HG03196 (cell line): ENCODE data around the gene CFAP97.
"Not testable (repeated sequence)": the region's sequence is repeated elsewhere in the genome, so short reads cannot be mapped to it uniquely, and the experiment has no call there.

Experiments
- ATAC-seq: cut with Tn5 transposase; IDR thresholded peaks from one replicate; pipeline ENCODE4 v1.9.1; 2021; ENCODE audit not compliant: unreplicated experiment

The CFAP97 gene

DNA sequence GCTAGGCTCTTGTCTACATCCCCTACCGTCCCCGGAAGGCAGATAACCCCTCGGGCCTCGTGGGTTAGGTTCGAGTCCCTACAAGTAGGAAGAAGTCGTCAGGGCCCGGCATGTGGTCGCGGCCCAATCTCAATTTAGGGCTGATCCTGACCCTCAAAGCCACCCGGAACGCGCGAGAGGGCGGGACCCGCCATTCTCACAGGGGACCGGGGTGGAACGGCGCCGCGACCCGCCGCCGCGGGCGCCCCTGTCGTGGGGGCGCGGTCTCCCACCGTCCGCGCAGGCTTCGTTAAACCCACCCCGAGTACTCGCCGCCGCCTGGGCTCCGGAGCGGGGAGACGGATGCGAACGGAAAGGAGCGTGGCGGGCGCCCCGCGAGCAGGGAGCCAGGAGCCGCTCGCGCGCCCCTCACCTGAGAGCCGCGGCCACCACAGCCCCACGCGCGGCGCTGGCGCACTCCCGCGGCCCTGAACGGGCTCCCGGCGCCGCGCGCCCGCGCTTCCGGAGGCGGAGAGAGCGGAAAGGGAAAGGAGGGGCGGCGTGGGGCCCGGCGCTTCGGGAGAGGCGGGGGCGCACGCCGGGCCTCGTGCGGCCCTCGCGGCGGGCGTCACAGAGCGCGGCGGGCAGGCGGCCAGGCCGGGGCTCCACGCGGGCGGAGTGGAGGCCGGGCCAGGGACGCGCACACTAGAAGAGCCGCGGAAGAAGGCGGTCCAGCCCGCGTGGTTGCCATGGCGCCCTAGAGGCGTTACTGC is at the start of gene CFAP97:
CFAP97 (minus strand) TSS at position 515 of the 752 bp plus-strand sequence. CDS start 12,804 bp downstream, outside the sequence.
- ATAC-seq: peak; percentile 77

DNA sequence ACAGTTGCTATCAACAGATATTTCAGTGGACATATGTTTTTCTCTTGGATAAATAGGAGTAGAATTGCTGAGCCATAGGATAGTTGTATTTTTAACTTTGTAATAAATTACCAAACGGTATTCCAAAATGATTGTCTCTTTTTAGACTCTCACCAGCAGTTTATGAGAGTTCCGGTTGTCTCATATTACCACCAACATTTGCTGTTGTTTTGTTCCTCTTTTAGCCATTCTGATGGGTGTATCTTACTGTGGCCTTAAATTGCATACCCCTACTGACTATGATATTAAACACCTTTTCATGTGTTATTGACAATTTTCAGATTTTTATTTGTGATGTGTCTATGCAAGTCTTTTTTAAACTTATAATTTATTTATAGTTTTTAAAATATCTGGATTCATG is 45.3 kb upstream of the CFAP97 start:
- no peak for ATAC-seq

DNA sequence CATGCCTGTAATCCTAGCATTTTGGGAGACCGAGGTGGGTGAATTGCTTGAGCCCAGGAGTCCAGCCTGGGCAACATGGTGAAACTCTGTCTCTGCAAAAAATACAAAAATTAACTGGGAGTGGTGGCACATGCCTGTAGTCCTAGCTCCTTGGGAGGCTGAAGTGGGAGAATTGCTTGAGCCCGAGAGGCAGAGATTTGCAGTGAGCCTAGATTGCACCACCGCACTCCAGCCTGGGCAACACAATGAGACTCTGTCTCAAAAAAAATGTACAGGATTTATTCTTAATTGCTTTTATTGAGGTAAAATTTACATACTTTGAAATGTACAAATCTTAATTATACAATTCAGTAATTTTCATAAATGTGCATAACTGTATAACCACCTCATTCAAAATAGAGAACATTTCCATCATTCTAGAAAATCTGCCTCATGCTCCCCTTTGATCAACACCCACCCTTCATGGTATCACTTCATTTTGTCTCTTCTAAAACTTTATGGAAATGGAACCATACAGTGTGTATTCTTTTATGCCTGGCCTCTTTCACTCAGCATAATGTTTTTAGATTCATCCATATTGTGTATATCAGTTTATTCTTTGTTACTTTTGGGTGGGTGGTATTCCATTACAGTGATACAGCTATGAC is 44.7 kb upstream of the CFAP97 start:
- ATAC-seq: no peak

DNA sequence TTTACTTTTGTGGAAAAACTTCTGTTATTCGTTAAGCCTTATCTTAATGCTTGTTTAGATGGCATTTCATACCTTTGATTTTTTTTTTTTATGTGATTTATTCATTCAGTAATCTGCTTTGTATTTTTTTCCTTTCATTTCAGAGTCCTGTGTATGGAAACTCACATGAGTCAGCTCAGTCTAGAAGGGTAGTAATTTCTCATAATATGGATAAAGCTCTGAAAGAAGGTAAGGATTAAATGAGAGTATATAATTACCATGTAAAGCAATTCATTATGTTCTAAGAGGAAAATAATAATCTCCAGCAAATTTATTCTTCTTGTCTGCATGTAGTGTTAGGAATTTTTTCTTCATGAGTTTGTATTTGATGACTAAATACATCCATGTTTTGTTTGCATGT is 43.4 kb upstream of the CFAP97 start:
- ATAC-seq: no peak

DNA sequence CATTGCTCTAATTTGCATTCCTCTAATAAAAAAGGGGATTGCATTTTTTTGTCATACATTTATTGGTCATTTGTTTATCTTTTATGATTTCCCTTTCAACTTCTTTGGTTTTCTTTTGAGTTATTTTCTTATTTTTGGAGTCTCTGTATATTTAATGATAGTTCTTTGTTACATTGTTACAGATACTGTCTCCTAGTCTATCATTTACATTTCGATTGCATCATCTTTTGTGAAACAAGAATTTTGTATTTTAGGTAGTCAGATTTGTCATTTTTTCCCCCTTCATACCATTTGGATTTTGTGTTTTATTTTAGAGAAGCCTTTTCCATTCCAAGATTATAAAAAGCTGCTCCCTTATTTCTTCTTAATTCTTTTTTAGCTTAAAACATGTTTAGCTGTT is 42.7 kb upstream of the CFAP97 start:
- ATAC-seq: no peak

DNA sequence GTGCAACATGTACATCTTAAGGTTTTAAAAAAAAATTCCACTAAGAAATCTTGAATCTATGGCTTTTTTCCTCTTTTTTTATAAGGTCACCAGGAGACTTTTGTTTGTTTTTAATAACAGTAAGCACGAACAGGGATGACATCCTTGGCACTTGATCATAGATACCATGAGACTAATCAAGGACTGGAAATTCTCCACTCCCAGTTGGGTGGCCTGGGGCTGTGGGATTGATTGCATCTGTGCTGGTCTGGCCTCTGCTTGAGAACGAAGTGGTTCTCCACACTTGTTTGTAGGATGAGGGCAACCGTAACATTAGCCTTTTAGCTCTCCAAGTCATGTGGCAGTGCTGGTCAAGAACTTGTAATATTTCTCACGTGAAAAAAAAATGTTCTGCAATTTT is 41.0 kb upstream of the CFAP97 start:
- ATAC-seq: no peak

DNA sequence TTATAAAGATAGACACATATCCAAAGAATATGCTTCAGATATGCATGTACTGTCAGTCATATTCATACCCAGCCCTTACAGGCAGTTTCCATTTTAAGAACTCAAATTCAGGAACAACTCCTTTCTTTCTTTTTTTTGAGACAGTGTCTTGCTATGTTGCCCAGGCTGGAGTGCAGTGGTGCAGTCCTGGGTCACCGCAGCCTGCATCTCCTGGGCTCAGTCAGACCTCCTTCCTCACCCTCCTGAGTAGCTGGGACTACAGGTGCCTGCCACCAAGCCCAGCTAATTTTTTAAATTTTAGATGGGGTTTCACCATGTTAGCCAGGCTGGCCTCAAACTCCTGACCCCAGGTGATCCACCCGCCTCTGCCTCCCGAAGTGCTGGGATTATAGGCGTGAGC is 40.1 kb upstream of the CFAP97 start:
- ATAC-seq: no peak

DNA sequence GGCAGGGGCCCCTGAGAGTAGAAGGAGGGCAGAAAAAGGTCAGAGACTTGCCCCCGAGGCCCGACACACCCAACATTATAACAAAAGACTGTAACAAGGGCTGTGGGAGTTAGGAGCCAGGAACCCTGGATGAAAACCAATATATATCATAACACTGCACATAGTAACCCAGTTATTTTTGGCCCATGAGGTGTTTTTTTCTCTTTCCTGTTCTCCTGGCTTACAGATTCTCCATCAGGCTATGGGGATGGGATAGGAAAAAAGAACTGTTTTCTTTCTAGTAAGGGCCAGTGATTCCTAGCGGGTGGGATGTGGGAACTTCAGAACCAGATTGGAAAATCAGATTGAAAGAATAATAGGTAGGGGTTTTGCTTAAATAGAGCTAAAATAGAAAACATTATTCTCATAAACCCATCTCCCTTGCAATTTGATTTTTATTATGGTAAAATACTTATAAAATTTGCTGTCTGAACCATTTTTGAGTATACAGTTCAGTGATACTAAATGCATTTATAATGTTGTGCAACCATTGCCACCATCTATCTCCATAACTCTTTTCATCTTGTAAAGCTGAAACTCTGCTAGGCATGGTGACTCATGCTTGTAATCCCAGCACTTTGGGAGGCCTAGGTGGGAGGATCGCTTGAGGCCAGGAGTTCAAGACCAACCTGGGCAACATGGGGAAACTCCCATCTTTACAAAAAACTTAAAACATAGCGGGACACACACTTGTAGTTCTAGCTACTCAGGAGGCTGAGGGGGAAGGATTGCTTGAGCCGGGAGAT is 39.1 kb upstream of the CFAP97 start:
- ATAC-seq: no peak

DNA sequence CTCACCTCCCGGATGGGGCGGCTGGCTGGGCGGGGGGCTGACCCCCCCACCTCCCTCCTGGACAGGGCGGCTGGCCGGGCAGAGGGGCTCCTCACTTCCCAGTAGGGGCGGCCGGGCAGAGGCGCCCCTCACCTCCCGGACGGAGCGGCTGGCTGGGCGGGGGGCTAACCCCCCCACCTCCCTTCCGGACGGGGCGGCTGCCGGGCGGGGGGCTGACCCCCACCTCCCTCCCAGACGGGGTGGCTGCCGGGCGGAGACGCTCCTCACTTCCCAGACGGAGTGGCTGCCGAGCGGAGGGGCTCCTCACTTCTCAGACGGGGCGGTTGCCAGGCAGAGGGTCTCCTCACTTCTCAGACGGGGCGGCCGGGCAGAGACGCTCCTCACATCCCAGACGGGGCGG is 36.7 kb upstream of the CFAP97 start:
- ATAC-seq: not testable (repeated sequence)

DNA sequence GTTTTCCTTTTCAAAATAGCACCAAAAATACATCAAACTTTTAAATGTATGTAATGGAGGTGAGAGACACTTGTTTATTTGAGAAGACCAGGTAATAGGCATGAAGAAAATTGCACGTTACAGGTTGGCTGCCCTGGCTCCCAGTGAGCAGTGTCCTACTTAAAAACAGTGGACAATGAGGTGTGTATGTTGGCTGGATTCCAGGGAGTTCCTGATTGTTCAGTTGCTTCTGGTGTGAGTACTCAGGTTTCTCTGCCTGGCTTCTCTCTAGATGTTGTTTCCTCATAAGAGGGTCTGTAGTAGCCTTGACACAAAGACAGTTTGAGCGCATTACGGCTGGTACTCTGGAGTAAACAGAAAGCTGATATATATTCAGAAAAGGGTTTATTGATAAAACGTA is 35.0 kb upstream of the CFAP97 start:
- ATAC-seq: no peak

DNA sequence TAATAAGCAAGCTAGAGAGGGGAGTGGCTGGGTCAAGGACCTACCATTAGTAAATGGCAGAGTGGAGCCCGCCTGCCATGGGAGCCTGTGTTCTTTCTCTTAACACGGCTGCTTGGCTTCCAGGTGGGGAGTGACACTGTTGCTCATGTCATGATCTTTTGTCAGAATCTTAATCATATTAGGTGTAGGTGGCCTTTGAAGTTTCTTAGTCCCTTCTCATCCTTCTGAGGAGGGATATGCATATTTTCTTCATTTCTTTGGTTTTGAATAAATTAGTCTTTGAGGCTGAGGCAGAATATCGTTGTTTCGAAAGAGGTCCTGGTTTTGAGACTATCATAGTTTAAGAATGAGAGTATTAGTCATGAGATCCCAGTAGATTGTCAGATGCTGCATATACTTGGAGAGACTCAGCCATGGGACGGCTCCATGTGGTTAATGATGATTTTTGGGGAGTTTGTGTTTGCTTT is 34.4 kb upstream of the CFAP97 start:
- no peak for ATAC-seq

DNA sequence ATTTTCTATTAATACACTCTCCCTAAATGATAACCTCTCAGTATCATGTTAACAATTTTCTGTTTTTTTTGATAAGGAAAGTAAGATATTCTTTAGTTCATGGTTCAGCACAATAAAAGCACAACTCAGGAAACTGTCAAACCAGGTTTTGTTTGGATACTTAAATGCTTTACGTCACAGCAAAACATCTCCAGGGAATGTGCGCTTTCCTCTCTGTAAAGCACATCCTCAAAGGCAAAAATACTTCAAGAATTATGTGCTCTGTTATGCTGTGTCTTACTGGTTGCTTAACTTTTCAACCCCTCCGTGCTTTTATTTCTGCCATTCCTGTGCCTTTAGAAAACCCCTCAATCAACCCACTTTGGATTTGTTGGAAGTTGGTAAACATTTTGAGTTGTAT is 33.4 kb upstream of the CFAP97 start:
- ATAC-seq: no peak

DNA sequence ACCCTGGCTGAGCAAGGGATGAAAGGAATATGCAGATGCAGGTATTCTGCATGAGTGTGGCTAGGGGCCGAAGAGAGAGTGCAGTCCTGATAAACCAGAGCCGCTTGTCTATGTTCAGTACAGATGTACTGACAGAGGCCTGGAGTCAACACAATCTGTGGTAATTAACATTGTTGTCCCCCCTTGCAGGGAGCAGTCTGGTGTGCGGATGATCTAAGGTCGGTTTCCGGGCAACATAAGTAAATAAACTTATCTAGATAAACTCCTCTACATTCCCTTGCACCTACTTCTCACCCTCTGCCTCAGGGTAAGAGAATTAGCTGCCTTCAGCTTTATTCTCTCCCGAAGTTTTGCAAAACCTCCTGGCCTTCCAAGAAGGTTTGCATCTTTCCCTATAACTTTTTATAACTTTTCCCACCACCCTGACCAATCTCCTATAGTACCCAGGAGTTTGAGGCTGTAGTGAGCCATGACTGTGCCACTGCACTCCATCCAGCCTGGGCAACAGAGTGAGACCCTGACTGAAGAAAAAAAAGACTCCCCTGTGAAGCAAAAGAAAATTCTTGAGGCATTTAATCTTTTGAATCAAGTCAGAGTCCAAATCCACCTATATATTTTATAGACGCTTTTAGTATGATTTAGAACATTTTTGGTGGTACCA is 32.2 kb upstream of the CFAP97 start:
- ATAC-seq: no peak

DNA sequence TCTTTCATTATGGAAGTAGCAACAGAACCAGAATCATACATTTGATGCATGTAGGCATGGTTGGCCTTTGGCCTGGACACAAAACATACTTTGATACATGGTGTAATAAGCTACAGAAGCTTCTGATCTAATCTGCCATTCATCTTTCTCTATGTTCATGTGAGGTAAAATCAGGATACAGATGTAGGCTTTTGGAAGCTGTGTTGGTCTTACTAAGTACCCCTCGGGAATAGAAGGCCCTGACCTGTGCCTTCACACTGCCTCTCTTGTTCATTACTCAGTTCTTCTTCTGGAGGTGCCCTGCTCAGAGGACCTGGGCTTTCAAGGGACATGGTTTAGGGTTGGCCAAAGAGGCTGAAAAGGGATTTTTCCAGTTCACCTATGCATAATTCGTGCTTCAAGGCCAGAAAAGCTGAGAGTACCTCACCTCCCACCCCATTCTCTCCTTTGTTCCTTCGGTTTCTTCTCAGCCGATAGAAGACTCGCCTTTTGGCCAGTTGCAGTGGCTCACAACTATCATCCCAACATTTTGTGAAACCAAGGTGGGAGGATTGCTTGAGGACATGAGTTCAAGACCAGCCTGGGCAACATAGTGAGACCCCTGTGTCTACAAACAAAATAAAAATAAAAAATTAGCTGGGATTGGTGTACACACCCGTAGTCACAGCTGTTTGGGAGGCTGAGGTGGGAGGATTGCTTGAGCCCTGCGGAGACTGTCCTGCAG is 31.5 kb upstream of the CFAP97 start:
- no peak for ATAC-seq

DNA sequence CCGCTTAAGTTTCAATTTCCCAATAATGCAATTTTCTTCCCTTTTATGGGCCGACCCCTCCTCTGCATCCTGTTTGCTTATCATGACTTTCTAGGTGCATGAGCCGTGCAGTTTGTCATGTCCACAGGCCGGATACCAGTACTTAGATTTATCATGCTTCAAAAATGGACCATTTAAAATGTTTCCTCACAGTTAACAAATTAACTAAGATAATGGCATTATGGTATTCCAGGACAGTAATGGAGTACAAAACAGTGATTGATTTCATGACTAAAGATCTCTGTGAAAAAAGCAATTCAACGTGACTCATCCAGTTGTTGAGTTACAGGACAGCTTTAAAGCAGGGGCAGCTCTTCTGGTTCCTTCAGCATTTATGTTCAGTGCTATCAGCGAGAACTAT is 28.6 kb upstream of the CFAP97 start:
- no peak for ATAC-seq

DNA sequence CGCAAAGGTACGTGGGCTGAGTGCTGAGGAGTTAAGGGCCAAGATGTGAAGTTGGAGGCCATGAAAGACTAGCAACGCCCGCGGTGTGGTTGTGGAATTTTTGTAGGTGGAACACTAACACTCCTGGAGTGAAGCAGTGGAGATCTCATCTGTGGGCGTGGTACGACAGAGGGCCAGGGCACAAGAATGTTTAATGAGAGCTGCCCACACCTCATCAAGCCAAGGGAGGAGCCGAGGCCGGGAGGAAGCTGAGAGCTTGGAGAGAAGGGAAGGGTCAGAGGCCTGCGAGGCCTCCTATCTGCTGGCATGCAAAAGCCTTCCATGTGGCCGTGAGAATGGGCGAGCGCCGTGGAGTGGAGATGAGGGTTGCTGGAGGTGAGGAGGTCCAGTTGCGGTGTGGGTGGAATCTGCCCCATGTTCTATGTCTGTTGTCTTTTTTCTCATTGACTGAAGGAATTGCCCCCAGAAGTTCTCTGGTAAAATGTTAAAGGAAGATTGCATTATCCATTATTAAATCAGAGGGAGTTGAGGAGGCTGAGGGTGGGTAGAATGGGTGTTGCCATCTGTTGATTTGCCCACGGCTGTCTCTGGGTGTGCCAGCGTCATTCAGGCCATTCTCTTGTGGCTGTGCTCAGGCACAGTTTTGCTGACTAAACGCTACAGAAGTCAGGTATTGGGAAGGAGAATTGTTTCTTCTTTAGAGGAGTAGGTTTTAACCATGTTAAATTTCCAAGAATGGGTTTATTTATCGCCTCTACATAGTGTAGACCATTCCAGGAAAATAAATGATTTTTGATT is 25.4 kb upstream of the CFAP97 start:
- ATAC-seq: no peak

DNA sequence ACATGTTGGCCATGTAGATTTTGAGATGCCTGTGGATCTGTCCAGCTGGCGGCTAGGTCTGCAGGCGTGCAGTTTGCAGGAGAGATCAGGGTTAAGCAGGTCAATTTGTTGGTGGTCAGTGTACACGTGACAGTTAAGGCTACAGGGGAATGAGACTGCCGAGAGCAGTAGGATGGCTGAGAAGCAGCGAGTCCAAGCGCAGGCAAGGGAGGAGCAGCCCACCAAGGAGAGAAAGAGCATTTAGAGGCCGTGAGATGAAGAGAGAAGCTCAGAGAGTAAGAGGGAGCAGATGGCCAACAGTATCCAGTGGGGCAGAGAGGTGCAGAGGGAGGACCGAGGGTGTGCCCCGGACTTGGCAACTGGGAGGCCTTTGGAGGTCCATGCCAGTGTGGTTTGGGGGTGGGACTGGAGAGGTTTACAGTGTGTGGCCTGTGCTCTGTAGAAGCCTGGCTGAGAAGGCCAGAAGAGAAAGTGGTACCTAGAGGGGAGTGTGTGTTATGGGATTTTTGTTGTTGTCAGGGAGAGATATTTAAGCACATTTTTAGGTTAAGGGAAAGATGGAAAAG is 24.0 kb upstream of the CFAP97 start:
- ATAC-seq: no peak

DNA sequence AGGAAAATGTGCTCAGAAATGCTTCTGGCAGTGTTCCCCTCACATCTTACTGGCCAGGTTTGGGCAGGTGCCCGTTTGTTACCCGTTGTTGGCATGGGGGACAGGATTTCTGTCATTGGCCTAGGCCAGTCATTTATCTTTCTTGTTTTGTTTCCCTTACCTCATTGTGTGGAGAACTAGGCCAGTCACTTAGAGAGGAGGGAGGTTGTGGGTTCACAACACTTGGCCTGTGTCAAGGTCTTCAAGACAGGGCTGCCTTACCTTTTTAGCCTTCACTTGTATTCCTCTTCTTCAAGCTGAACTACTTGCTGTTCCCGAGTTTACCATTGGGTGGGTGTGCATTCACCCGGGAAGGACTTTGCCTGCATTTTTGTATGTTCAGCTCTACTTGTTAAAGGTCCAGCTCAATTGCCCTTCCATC is 23.3 kb upstream of the CFAP97 start:
- ATAC-seq: no peak

DNA sequence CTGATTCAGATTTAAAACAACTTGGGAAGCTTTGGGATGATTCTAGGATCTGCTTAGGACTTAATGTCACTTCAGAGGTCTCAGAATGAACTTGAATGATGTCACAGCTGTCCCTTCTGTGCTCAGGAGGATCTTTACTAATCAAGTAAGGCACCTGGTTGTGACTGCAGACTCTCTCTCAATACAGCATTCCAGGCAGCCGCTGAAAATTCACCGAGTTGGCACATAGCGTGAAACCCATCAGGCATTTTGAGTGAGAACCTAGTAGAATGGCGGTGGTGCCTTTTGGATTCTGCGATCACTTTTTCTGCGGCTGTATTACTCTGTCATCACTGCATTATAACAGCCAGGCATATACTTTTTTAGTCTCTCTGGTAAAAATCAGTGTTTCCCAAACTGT is 22.1 kb upstream of the CFAP97 start:
- ATAC-seq: no peak

DNA sequence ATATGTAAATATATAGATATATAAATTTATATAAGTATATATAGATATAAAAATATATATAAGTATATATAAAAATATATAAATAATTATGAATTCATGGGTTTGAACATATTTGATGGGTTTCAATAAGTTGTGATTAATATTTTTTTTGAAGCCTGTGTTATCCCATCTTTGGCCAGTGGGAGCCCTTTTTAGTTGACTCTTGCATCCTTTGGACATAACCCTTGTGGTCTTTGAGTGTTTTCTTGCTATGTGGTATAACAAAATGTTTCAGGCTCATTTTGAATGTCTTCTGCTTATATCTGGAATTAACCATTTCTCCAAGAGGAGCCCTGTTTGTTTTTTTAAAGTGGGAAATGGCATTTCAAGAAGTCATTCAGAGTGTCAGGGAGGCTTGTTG is 20.8 kb upstream of the CFAP97 start:
- no peak for ATAC-seq
